ENCODE data around the gene THOC7.

The THOC7 gene

GRCh38 chr3:63861306-63861705 lies 2.3 kb downstream of the THOC7 start:
- TF ChIP-seq, protein P1, sequence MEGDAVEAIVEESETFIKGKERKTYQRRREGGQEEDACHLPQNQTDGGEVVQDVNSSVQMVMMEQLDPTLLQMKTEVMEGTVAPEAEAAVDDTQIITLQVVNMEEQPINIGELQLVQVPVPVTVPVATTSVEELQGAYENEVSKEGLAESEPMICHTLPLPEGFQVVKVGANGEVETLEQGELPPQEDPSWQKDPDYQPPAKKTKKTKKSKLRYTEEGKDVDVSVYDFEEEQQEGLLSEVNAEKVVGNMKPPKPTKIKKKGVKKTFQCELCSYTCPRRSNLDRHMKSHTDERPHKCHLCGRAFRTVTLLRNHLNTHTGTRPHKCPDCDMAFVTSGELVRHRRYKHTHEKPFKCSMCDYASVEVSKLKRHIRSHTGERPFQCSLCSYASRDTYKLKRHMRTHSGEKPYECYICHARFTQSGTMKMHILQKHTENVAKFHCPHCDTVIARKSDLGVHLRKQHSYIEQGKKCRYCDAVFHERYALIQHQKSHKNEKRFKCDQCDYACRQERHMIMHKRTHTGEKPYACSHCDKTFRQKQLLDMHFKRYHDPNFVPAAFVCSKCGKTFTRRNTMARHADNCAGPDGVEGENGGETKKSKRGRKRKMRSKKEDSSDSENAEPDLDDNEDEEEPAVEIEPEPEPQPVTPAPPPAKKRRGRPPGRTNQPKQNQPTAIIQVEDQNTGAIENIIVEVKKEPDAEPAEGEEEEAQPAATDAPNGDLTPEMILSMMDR (IDR thresholded peaks at IDR 0.05; ENCODE audit: low read depth, low read length), result no peak
- TF ChIP-seq MYC (IDR thresholded peaks at IDR 0.05; ENCODE audit: low read depth, low read length) (no peak), MAX (IDR thresholded peaks at IDR 0.05; ENCODE audit: low read depth, low read length) (no peak), POLR2A (IDR thresholded peaks at IDR 0.05; ENCODE audit: extremely low read depth, insufficient read length) (no peak)
- H3K4me3 ChIP-seq (ENCODE audit: low read depth, low read length), result no peak overlapping the region
- DNase-seq (ENCODE audit: low read depth), result no peak

GRCh38 chr3:63860776-63861175 lies 2.8 kb downstream of the THOC7 start:
- TF ChIP-seq MYC (IDR thresholded peaks at IDR 0.05; ENCODE audit: low read depth, low read length), result no peak
- TF ChIP-seq MAX (IDR thresholded peaks at IDR 0.05; ENCODE audit: low read depth, low read length), result no peak
- no peak for TF ChIP-seq POLR2A (IDR thresholded peaks at IDR 0.05; ENCODE audit: extremely low read depth, insufficient read length)
- H3K4me3 ChIP-seq (ENCODE audit: low read depth, low read length), result no peak overlapping the region
- no peak for DNase-seq (ENCODE audit: low read depth)

DNA sequence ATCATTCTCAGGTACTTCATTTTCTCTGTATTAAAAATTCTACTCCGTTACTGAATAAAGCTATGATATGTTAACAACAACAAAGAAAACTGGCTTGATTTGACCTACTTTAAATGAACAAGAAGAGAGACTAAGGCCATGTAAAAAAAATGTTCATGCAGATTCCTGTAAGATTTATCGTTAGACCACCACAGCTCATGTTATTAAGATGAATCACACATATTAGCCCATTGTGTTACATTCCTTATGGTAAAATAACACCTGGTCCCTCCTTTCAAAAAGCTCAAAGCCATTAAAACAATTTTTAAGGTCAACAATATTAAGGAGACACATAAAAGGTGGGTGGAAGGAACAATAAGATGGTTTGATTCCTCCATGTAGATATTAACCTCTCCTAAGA lies 6.3 kb downstream of the THOC7 start:
- no peak overlapping the region for H3K4me3 ChIP-seq (ENCODE audit: low read depth, low read length)
- DNase-seq (ENCODE audit: low read depth), result no peak

GRCh38 chr3:63855333-63855940 lies 8.2 kb downstream of the THOC7 start:
- TF ChIP-seq POLR2A (IDR thresholded peaks at IDR 0.05; ENCODE audit: extremely low read depth, insufficient read length), result no peak
- TF ChIP-seq, protein P1 (IDR thresholded peaks at IDR 0.05; ENCODE audit: low read depth, low read length), result no peak
- no peak for TF ChIP-seq MAX (IDR thresholded peaks at IDR 0.05; ENCODE audit: low read depth, low read length)
- TF ChIP-seq MYC (IDR thresholded peaks at IDR 0.05; ENCODE audit: low read depth, low read length), result no peak
- no peak overlapping the region for H3K4me3 ChIP-seq (ENCODE audit: low read depth, low read length)
- no peak for DNase-seq (ENCODE audit: low read depth)

More for the DNA sequence above, 6.3 kb downstream of the THOC7 start:
- TF ChIP-seq POLR2A (IDR thresholded peaks at IDR 0.05; ENCODE audit: extremely low read depth, insufficient read length) (no peak), MYC (IDR thresholded peaks at IDR 0.05; ENCODE audit: low read depth, low read length) (no peak), MAX (IDR thresholded peaks at IDR 0.05; ENCODE audit: low read depth, low read length) (no peak)
- TF ChIP-seq, protein P1 (IDR thresholded peaks at IDR 0.05; ENCODE audit: low read depth, low read length), result no peak

- H3K4me3 ChIP-seq (ENCODE audit: low read depth, low read length), result no peak overlapping the region
- TF ChIP-seq POLR2A (IDR thresholded peaks at IDR 0.05; ENCODE audit: extremely low read depth, insufficient read length), result no peak
- TF ChIP-seq MYC (IDR thresholded peaks at IDR 0.05; ENCODE audit: low read depth, low read length), result no peak
- no peak for TF ChIP-seq MAX (IDR thresholded peaks at IDR 0.05; ENCODE audit: low read depth, low read length)
- TF ChIP-seq, protein P1 (IDR thresholded peaks at IDR 0.05; ENCODE audit: low read depth, low read length), result no peak
- no peak for DNase-seq (ENCODE audit: low read depth)
Observed at GRCh38 chr3:63853106-63853505, 10.5 kb downstream of the THOC7 start.

- no peak for DNase-seq (ENCODE audit: low read depth)
- H3K4me3 ChIP-seq (ENCODE audit: low read depth, low read length), result no peak overlapping the region
- TF ChIP-seq, protein P1 (IDR thresholded peaks at IDR 0.05; ENCODE audit: low read depth, low read length), result no peak
Observed at GRCh38 chr3:63851287-63851686, 12.3 kb downstream of the THOC7 start.
